K562 (cell line): ENCODE results near the gene RECQL5. TPM values are rescaled to one million over a fixed set of nuclear protein-coding genes. Genes with fewer than 3 reads are reported as not detected.

ENCODE experiments used
- ARID3A ChIP-seq: IDR thresholded peaks from 2 replicates; pipeline ENCODE4 v1.6.1; 2012; ENCODE audit warnings: low read depth, low read length, improper control_type of control experiment, borderline replicate concordance
- ATF1 ChIP-seq, 2 experiments: fragments of 450-650 bp in 1 of 2; IDR thresholded peaks; 2 replicates each; pipeline ENCODE4 v1.6.1; 2016; ENCODE audit warnings: missing compliant biosample characterization in 1 of 2, missing genetic modification characterization in 1 of 2
- CCNT2 ChIP-seq: IDR thresholded peaks from 2 replicates; pipeline ENCODE4 v1.6.1; 2011; ENCODE audit warnings: borderline replicate concordance, low read depth, mild to moderate bottlenecking, moderate library complexity, mixed read lengths, low read length; ENCODE audit not compliant: insufficient read length; ENCODE audit errors: extremely low read depth
- DIDO1 ChIP-seq: fragments of 450-650 bp; IDR thresholded peaks from 2 replicates; pipeline ENCODE4 v1.6.1; 2016; ENCODE audit warnings: low read depth, missing biosample characterization, missing genetic modification characterization
- E2F4 ChIP-seq: sonication (generic); formaldehyde crosslinking; IDR thresholded peaks from 2 replicates; pipeline ENCODE4 v1.8.0; 2022; ENCODE audit warnings: mild to moderate bottlenecking, low read depth, missing genetic modification reagents
- EP400 ChIP-seq: fragments of 450-650 bp; IDR thresholded peaks from 2 replicates; pipeline ENCODE4 v1.6.1; 2017; ENCODE audit warnings: antibody characterized with exemption, mild to moderate bottlenecking, moderate library complexity
- ETV5 ChIP-seq: sonication (generic); formaldehyde crosslinking; IDR thresholded peaks from 2 replicates; pipeline ENCODE4 v1.4.0; 2020; ENCODE audit warnings: low read depth, mild to moderate bottlenecking, missing genetic modification reagents
- FOXP1 ChIP-seq: sonication (generic); formaldehyde crosslinking; IDR thresholded peaks from 2 replicates; pipeline ENCODE4 v1.8.0; 2022; ENCODE audit warnings: mild to moderate bottlenecking, missing genetic modification reagents
- IRF9 ChIP-seq: fragments of 450-650 bp; IDR thresholded peaks from 2 replicates; pipeline ENCODE4 v1.6.1; 2016; ENCODE audit warnings: missing biosample characterization, missing genetic modification characterization
- MLLT1 ChIP-seq, 2 experiments: fragments of 450-650 bp; IDR thresholded peaks; 2 replicates each; pipeline ENCODE4 v1.6.1; 2016
- NFATC3 ChIP-seq: fragments of 450-650 bp; IDR thresholded peaks from 2 replicates; pipeline ENCODE4 v1.6.1; 2017; ENCODE audit warnings: mild to moderate bottlenecking
- PCBP1 ChIP-seq: fragments of 200-400 bp; formaldehyde crosslinking; IDR thresholded peaks from 2 replicates; pipeline ENCODE4 v1.6.1; 2018; ENCODE audit warnings: mild to moderate bottlenecking, low read depth, low read length; ENCODE audit not compliant: poor library complexity, severe bottlenecking
- PHF21A ChIP-seq: fragments of 450-650 bp; IDR thresholded peaks from 2 replicates; pipeline ENCODE4 v1.6.1; 2017; ENCODE audit warnings: low read depth, borderline replicate concordance
- SMARCB1 ChIP-seq: IDR thresholded peaks from 2 replicates; pipeline ENCODE4 v1.6.1; 2011; ENCODE audit warnings: improper control_type of control experiment, low read depth; ENCODE audit not compliant: insufficient read length
- TEAD4 ChIP-seq, 2 experiments: sonication (generic) in 1 of 2; formaldehyde crosslinking in 1 of 2; IDR thresholded peaks; 2 replicates each; pipeline versions ENCODE4 v1.6.1 to v1.8.0; 2012 to 2022; ENCODE audit warnings: borderline replicate concordance in 1 of 2, inconsistent platforms in 1 of 2, low read length in 1 of 2, mild to moderate bottlenecking in 1 of 2, missing genetic modification reagents in 1 of 2
- ZNF3 ChIP-seq: fragments of 250-450 bp; sonication (Bioruptor Pico); IDR thresholded peaks from 2 replicates; pipeline ENCODE4 v1.5.0; 2021; ENCODE audit warnings: mild to moderate bottlenecking, moderate library complexity
- ZNF431 ChIP-seq: sonication (generic); formaldehyde crosslinking; IDR thresholded peaks from 2 replicates; pipeline ENCODE4 v1.8.0; 2022; ENCODE audit warnings: mild to moderate bottlenecking, missing genetic modification reagents
- polyA plus RNA-seq, 8 experiments: library from polyadenylated mRNA; depleted of rRNA in 4 of 8; stranded (reverse) in 5 of 8; unstranded in 3 of 8; fragments of >200 nt; fragmentation: Nextera tagmentation in 2 of 8; fragmentation: Illumina TruSeq in 1 of 8; extraction: Ambion mirVana in 2 of 8; extraction: Trizol in 1 of 8; gene quantifications; 2 replicates each; pipeline versions ENCODE4 v1.2.1 to v1.2.3, GENCODE V29; 2011 to 2014; ENCODE audit warnings: inconsistent platforms in 1 of 8, missing spikeins in 1 of 8
- total RNA-seq, 7 experiments: library from RNA; depleted of rRNA in 6 of 7; stranded (reverse); fragments of >200 nt in 6 of 7; fragmentation: Illumina TruSeq in 2 of 7; extraction: Trizol in 2 of 7; gene quantifications; 2 replicates each; pipeline versions ENCODE4 v1.2.1 to v1.2.3, GENCODE V29; 2011 to 2021; ENCODE audit warnings: low replicate concordance in 1 of 7
- TF ChIP-seq, protein P1 (sequence below), 2 experiments: IDR thresholded peaks; 2 replicates each; pipeline ENCODE4 v1.6.1; 2011; ENCODE audit warnings: borderline replicate concordance in 1 of 2, control low read depth in 1 of 2, low read depth in 1 of 2, low read length in 1 of 2, mild to moderate bottlenecking in 1 of 2, mixed read lengths in 1 of 2, moderate library complexity in 1 of 2; ENCODE audit not compliant: insufficient read depth in 1 of 2, insufficient read length in 1 of 2, poor library complexity in 1 of 2, severe bottlenecking in 1 of 2; ENCODE audit errors: extremely low read depth in 1 of 2
- TF ChIP-seq, protein P2 (sequence below): fragments of 250-450 bp; sonication (Bioruptor Pico); IDR thresholded peaks from 2 replicates; pipeline ENCODE4 v1.8.0; 2022; ENCODE audit warnings: moderate library complexity, mild to moderate bottlenecking, inconsistent platforms

The RECQL5 gene
- total and polyA plus RNA-seq, 9 of the 15 experiments (the other 6 are each of a cell fraction or from before 2014, with no cell fraction given) = 4.1 to 34.8 (median 16.4) TPM

DNA sequence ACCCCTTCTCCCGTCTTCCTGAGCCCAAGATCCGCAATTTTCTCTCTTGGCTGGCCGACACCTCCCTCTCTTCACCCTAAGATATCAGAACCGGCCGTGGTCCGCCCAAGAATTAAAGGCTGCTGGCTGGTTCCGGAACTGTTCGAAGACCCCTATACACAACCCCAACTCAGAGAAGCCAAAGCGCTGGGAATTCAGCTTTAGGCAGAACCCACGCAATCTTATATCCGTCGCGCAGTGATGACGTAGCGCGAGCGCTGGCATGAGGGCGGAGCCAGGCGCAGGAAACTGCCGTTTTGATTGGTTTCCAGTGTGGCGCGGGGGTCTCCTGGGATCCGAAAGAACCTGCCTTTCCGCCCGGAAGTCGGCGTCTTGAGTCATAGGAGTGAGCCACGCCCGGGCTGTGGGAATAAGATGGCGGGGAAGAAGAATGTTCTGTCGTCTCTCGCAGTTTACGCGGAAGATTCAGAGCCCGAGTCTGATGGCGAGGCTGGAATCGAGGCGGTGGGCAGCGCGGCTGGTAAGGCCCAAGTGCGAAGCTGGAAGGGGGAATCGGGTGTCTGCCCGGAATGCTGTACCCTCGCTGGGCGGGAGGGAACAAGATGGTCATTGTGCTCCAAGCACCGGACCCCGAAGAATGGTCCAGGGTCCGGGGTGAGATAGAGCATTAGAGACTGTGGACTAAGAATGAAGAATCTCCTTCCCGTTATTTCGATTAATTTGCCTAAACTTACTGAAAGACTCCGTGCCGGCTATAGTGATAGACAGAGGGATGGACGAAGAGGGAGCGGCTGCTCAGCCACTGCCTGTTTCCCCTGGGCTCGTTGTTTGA, at the start of gene RECQL5, which contains the start of gene SAP30BP (continued):
- TF ChIP-seq ARID3A (no peak), ATF1 (CRISPR knock-in tag; IDR thresholded peaks at IDR 0.05) (peak; percentile 88), ATF1 (tag; IDR thresholded peaks at IDR 0.05) (peak; percentile 99), FOXP1 (CRISPR knock-in tag) (no peak), ETV5 (CRISPR knock-in tag) (peak; percentile 79), SMARCB1 (no peak), E2F4 (CRISPR knock-in tag) (no peak; the same call in 1 of the 2 replicates), ZNF3 (CRISPR knock-in tag) (no peak), TEAD4 (IDR thresholded peaks at IDR 0.05; ENCODE audit: low read length) (0 out of 2 replicates have a peak, but pooled peaks have one; percentile 7), TEAD4 (CRISPR knock-in tag; IDR thresholded peaks at IDR 0.05; ENCODE audit: borderline replicate concordance) (no peak), IRF9 (no peak), CCNT2 (no peak), ZNF431 (CRISPR knock-in tag) (no peak), DIDO1 (tag) (peak; percentile 83), NFATC3 (no peak), EP400 (peak; percentile 89), PCBP1 (no peak), MLLT1 (IDR thresholded peaks at IDR 0.05) (no peak), PHF21A (no peak)
- TF ChIP-seq, protein P1, sequence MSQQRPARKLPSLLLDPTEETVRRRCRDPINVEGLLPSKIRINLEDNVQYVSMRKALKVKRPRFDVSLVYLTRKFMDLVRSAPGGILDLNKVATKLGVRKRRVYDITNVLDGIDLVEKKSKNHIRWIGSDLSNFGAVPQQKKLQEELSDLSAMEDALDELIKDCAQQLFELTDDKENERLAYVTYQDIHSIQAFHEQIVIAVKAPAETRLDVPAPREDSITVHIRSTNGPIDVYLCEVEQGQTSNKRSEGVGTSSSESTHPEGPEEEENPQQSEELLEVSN (IDR thresholded peaks at IDR 0.05; ENCODE audit: borderline replicate concordance in 1 of 2, extremely low read depth in 1 of 2, insufficient read depth in 1 of 2, insufficient read length in 1 of 2, low read depth in 1 of 2, low read length in 1 of 2, poor library complexity in 1 of 2, severe bottlenecking in 1 of 2) = no peak
- TF ChIP-seq, protein P2, sequence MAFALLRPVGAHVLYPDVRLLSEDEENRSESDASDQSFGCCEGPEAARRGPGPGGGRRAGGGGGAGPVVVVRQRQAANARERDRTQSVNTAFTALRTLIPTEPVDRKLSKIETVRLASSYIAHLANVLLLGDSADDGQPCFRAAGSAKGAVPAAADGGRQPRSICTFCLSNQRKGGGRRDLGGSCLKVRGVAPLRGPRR (CRISPR knock-in tag) = no peak
